Astrocyte (in vitro differentiated cells and primary cell): ENCODE data around the gene MAN1C1.

ENCODE experiments used
- EZH2 ChIP-seq: IDR thresholded peaks from 2 replicates; pipeline ENCODE4 v1.6.1; 2012; ENCODE audit warnings: mild to moderate bottlenecking, low read length, inconsistent platforms; ENCODE audit not compliant: insufficient read depth
- TF ChIP-seq, protein P1 (sequence below): IDR thresholded peaks from 2 replicates; pipeline ENCODE4 v1.5.1; 2011; ENCODE audit warnings: low read depth, mild to moderate bottlenecking, inconsistent platforms, low read length, moderate library complexity; ENCODE audit not compliant: insufficient read depth

DNA sequence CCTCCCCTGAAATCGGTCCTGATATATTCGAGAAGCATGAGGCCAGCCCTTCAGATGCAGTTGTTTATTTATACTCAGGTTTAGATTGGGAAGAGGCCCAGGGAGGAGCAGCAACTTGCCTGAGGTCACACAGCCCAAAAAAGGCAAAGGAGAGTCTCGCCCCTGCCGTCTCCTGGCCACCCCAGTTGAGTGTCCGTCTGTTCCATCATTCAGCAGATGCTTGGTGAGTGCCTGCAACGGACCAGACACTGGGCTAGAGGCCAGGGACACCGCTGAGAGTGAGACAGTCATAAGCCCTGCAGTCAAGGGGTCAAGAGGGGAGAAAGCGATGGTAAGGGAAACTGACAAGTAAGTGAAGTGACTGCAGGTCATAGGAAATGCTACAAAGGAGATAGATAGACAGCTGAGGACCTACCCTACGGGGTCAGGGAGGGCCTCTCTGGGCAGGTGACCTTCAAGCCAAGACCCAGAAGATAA lies 168.0 kb downstream of the MAN1C1 start:
- TF ChIP-seq, protein P1, sequence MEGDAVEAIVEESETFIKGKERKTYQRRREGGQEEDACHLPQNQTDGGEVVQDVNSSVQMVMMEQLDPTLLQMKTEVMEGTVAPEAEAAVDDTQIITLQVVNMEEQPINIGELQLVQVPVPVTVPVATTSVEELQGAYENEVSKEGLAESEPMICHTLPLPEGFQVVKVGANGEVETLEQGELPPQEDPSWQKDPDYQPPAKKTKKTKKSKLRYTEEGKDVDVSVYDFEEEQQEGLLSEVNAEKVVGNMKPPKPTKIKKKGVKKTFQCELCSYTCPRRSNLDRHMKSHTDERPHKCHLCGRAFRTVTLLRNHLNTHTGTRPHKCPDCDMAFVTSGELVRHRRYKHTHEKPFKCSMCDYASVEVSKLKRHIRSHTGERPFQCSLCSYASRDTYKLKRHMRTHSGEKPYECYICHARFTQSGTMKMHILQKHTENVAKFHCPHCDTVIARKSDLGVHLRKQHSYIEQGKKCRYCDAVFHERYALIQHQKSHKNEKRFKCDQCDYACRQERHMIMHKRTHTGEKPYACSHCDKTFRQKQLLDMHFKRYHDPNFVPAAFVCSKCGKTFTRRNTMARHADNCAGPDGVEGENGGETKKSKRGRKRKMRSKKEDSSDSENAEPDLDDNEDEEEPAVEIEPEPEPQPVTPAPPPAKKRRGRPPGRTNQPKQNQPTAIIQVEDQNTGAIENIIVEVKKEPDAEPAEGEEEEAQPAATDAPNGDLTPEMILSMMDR: no peak
- no peak for TF ChIP-seq EZH2
